ENCODE results near the gene BACH1.

BACH1 gene

GRCh38 chr21:29264721-29265120, 34.0 kb upstream of the BACH1 start:
- Histone ChIP-seq H3K4me2 (ENCODE audit: low read depth, low read length) (no peak overlapping the region), H4K20me1 (ENCODE audit: insufficient read depth, low read length) (no peaks in the 10 kb centered on the region), H3K9ac (ENCODE audit: low read length) (no peak overlapping the region), H3F3A (ENCODE audit: insufficient read depth, low read length) (no peaks in the 10 kb centered on the region), H3K9me3 (replicated peaks; ENCODE audit: insufficient read depth, low read length) (no peaks in the 10 kb centered on the region), H3K79me2 (ENCODE audit: low read length) (no peaks in the 10 kb centered on the region), H3K4me3 (ENCODE audit: low read length) (no peak overlapping the region), H3K27ac (ENCODE audit: low read length) (no peak overlapping the region), H3K27me3 (replicated peaks; ENCODE audit: insufficient read depth, low read length) (no peaks in the 10 kb centered on the region), H2AFZ (ENCODE audit: low read length) (no peak overlapping the region), H3K9me2 (replicated peaks; ENCODE audit: insufficient read depth, low read length) (no peaks in the 10 kb centered on the region), H3K4me1 (ENCODE audit: low read length) (no peaks in the 10 kb centered on the region), H3K36me3 (replicated peaks; ENCODE audit: insufficient read depth, low read length) (no peaks in the 10 kb centered on the region)
- DNase-seq, result no peak
- TF ChIP-seq EZH2phosphoT487 (IDR thresholded peaks at IDR 0.05; ENCODE audit: low read length) (no peak), CTCF (IDR thresholded peaks at IDR 0.05; ENCODE audit: low read length) (no peak), EZH2 (optimal IDR thresholded peaks at IDR 0.05; ENCODE audit: low read depth, low read length) (no peak)

- no peak for DNase-seq
- H4K20me1 ChIP-seq (ENCODE audit: insufficient read depth, low read length), result no peaks in the 10 kb centered on the region
- no peaks in the 10 kb centered on the region for H3K4me1 ChIP-seq (ENCODE audit: low read length)
- H3K9me3 ChIP-seq (replicated peaks; ENCODE audit: insufficient read depth, low read length), result no peaks in the 10 kb centered on the region
- TF ChIP-seq CTCF (IDR thresholded peaks at IDR 0.05; ENCODE audit: low read length) (no peak), EZH2 (optimal IDR thresholded peaks at IDR 0.05; ENCODE audit: low read depth, low read length) (no peak), EZH2phosphoT487 (IDR thresholded peaks at IDR 0.05; ENCODE audit: low read length) (no peak)
- H3K27ac ChIP-seq (ENCODE audit: low read length), result no peak overlapping the region
- H3K4me3 ChIP-seq (ENCODE audit: low read length), result no peak overlapping the region
- H3K36me3 ChIP-seq (replicated peaks; ENCODE audit: insufficient read depth, low read length), result no peaks in the 10 kb centered on the region
- H3K4me2 ChIP-seq (ENCODE audit: low read depth, low read length), result no peak overlapping the region
- H3K27me3 ChIP-seq (replicated peaks; ENCODE audit: insufficient read depth, low read length), result no peaks in the 10 kb centered on the region
- no peak overlapping the region for H3K9ac ChIP-seq (ENCODE audit: low read length)
- H3F3A ChIP-seq (ENCODE audit: insufficient read depth, low read length), result no peaks in the 10 kb centered on the region
- H3K79me2 ChIP-seq (ENCODE audit: low read length), result no peaks in the 10 kb centered on the region
- H3K9me2 ChIP-seq (replicated peaks; ENCODE audit: insufficient read depth, low read length), result no peaks in the 10 kb centered on the region
- H2AFZ ChIP-seq (ENCODE audit: low read length), result no peak overlapping the region
These were observed 32.8 kb upstream of the BACH1 start for GRCh38 chr21:29265690-29266479.

DNA sequence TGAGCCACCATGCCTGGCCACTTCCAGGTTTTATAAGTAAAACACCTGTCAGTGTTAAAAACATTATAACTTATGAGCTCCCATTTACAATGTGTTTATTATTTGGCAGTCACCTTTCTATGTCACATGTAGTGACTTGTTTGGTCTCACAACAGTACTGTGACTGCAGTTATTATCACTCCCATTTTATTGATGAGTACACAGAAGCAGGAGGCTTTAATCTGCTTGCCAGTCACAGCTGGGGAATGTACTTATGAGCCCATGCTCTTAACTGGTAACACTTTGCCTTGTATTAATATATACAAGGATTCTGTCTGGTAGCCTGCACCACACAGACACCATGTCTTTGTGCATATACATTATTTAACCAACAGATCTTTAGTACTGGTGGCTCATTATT, 31.1 kb upstream of the BACH1 start:
- H3K9ac ChIP-seq (ENCODE audit: low read length), result no peak overlapping the region
- H3K79me2 ChIP-seq (ENCODE audit: low read length), result no peaks in the 10 kb centered on the region
- TF ChIP-seq CTCF (IDR thresholded peaks at IDR 0.05; ENCODE audit: low read length), result no peak
- no peaks in the 10 kb centered on the region for H3K9me2 ChIP-seq (replicated peaks; ENCODE audit: insufficient read depth, low read length)
- no peak overlapping the region for H3K4me2 ChIP-seq (ENCODE audit: low read depth, low read length)
- H3K27ac ChIP-seq (ENCODE audit: low read length), result no peak overlapping the region
- no peak overlapping the region for H2AFZ ChIP-seq (ENCODE audit: low read length)
- H3K36me3 ChIP-seq (replicated peaks; ENCODE audit: insufficient read depth, low read length), result no peaks in the 10 kb centered on the region
- no peaks in the 10 kb centered on the region for H4K20me1 ChIP-seq (ENCODE audit: insufficient read depth, low read length)
- H3K4me3 ChIP-seq (ENCODE audit: low read length), result no peak overlapping the region
- H3F3A ChIP-seq (ENCODE audit: insufficient read depth, low read length), result no peaks in the 10 kb centered on the region
- H3K9me3 ChIP-seq (replicated peaks; ENCODE audit: insufficient read depth, low read length), result no peaks in the 10 kb centered on the region
- no peak for DNase-seq
- no peaks in the 10 kb centered on the region for H3K27me3 ChIP-seq (replicated peaks; ENCODE audit: insufficient read depth, low read length)
- no peaks in the 10 kb centered on the region for H3K4me1 ChIP-seq (ENCODE audit: low read length)
